Upper lobe of left lung (tissue), 4 donors: ENCODE measurements around the gene COX10.
"Not testable (repeated sequence)": the region's sequence is repeated elsewhere in the genome, so short reads cannot be mapped to it uniquely, and the experiment has no call there.

Source experiments
- CTCF ChIP-seq, 6 experiments: fragments of 450-650 bp in 4 of 6; fragments of 200-600 bp in 2 of 6; sonication (generic) in 2 of 6; IDR thresholded peaks; one replicate each; pipeline ENCODE4 v1.5.1; 2016 to 2019; ENCODE audit warnings: antibody characterized with exemption in 6 of 6
- POLR2A ChIP-seq, 4 donors: fragments of 450-650 bp; IDR thresholded peaks; one replicate each; pipeline ENCODE4 v1.5.1; 2016 to 2017; ENCODE audit warnings: antibody characterized with exemption in 4 of 4, mild to moderate bottlenecking in 2 of 4

GRCh38 chr17:14192039-14192438 lies 122.7 kb downstream of the COX10 start:
- not testable (repeated sequence) for TF ChIP-seq POLR2A, CTCF (IDR thresholded peaks at IDR 0.05)
